Bone marrow (tissue), 2 donors: ENCODE results near the gene SH3TC2.

Experiments used
- DNase-seq, 2 donors: peaks; one replicate each; lab custom pipeline; 2025; lab: John Stamatoyannopoulos, UW

Gene SH3TC2

DNA sequence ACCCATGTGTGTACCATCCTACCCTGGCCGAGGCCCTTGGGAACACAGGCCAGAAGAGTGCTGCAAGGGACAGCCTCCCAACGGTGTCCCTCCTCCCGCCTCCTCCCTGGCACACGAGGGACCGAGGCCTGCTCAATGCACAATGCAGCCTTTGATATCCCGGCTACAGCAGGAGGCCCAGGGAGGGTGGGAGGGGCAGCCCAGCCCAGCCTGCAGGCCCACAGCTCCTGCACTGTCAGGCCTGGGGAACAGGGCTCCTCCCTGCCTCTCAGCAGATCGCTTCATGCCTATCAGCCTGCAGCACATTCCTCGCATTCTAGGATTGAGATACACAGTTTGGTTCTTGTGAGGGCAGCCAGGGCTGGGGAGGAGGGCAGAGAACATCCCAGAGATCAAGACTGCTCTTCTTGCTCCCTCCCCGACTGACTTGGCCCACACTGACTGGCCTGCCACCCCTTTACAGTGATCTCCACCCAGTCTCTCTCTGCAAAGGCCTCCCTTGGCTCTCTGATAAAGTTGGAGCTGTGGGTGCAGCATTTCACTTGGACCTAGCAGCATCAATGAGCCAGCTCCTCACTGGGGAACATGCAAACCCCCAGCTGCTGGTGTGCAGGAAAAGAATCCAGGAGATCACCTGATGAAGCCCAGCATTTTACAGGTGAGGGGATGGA lies at the start of gene SH3TC2:
SH3TC2 (minus strand) TSS at position 46 of the 671 bp plus-strand sequence; CDS start at position 6, 40 bp downstream.
- no peak for DNase-seq

DNA sequence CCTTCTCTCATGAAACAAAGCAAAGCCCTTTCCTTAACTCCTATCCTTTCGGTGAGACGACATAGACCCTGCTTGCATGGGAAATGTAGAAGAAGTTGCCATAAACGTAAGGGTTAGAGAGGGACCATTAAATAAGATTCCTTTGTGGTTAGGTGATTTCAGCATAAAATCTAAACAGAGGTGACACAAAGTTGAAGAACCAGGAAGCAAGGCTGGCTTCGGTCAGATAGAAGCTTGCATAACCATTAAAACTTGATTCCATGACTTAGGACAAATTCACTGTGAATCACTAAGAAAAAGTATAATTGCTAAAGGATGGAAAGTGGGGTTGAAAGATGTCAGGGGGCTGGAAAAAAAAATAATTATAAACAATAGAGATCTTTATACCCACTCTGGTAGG lies 47.5 kb upstream of the SH3TC2 start:
- no peak for DNase-seq

GRCh38 chr5:149108651-149109280 lies 45.9 kb upstream of the SH3TC2 start:
- no peak for DNase-seq

DNA sequence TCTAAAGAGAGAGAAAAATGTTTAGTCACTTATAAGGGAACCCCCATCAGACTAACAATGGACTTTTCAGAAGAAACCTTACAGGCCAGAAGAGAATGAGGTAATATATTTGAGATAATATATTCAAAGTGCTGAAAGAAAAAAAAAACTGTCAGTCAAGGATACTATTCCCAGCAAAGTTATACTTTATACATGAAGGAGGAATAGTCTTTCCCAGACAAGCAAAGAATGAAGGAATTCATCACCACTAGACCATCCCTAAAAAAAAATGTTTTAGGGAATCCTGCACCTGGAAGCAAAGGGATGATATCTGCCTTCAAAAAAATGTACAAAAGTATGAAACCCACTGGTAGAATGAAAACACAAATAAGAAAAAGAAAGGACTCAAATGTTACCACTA lies 37.5 kb upstream of the SH3TC2 start:
- DNase-seq: no peak

- DNase-seq: no peak
Measured at GRCh38 chr5:149099920-149100319, 37.1 kb upstream of the SH3TC2 start.

GRCh38 chr5:149094996-149095395 lies 32.1 kb upstream of the SH3TC2 start:
- DNase-seq: no peak

DNA sequence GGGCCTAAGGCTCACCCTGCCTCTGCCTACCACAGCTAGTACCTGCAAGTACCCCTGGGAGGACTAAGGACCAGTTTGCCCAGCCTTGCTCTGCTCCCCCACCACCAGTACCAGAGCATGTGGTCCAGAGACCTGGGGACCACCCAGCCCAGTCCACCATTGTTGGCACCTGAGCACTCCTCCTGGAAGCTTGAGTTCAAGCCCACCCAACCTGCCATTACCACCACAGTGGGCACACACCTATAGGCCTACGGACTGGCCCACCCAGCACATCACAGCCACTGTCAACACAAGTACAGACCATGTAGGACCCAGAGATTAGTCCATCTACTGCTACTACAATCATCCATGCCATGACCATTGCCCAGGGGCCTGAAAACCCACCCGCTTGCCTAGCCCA lies 30.8 kb upstream of the SH3TC2 start:
- DNase-seq: no peak

DNA sequence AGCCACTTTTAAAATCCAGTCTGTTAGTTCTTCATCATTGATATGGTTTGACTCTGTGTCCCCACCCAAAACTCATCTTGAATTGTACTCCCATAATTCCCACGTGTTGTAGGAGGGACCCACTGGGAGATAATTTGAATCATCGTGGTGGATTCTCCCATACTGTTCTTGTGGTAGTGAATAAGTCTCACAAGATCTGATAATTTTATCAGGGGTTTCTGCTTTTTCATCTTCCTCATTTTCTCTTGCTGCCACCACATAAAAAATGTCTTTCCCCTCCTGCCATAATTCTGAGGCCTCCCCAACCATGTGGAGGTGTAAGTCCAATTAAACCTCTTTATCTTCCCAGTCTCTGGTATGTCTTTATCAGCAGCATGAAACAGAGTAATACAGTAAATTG lies 26.9 kb upstream of the SH3TC2 start:
- DNase-seq: peak in 1 of 2 donors; percentile 29

DNA sequence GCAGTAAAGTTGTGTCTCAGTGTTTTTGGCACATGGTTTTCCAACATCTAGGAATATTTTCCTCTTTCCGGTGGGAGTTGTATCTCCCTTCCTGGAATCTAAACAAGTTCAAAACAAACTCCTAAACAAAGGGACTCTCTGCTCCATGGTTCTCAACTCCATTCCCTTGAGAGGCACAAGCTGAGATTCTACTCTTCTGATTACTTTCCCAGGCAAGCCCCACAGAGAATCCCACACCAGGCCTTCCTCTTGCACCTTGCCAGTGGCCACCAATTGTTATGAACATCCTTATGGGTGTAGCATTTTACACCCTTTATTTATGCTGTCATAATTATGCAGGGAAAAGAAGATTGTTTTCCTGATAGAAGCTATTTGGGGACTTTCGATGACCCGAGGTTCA lies 25.8 kb upstream of the SH3TC2 start:
- DNase-seq: no peak

DNA sequence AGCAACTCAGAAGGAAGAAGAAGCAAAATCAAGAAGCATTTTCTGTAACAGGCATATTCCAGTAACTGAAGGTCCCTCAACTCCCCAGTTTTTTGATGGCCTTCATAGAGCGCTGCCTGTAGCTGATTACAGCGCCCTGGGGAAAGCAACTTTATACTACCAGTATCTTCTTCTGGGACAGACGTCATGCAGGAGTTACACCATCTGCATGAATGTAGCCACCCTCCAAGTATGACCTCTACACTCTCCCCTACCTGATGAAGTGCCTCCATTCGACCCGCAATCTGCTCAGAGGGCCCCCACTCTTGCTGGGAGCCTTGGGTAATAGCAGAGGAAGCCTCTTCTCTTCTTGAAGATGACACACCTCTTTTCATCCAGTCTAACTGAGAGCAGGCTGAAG lies 21.0 kb upstream of the SH3TC2 start:
- no peak for DNase-seq

DNA sequence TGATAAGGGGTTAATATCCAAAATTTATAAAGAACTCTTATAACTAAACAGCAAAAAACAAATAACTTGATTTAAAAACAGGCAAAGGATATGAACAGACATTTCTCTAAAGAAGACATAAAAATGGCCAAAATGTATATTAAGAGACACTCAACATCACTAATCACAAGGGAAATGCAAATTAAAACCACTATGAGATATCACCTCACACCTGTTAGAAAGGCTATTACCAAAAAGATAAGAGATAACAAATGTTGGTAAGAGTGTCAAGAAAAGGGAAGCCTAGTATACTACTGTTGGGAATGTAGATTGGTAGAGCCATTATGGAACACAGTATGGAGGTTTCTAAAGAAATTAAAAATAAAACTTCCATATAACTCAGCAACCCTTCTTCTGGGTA lies 19.4 kb upstream of the SH3TC2 start:
- DNase-seq: no peak

DNA sequence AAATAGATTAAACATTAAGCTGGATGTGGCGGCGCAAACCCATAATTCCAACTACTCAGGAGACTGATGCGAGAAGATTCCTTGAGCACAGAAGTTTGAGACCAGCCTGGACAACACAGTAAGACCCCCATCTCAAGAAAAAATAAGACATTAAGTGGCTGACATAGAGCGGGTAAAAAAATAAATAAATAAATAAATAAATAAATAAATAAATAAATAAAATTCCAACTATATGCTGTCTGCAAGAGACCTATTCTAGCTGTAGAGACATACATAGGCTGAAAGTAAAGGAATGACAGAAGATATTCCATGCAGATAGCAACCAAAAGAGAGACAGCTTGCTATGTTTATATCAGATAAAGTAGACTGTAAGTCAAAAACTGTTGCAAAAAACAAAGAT lies 17.4 kb upstream of the SH3TC2 start:
- no peak for DNase-seq

- DNase-seq: peak in 1 of 2 donors; percentile 90
Measured at GRCh38 chr5:149079883-149080282, 17.0 kb upstream of the SH3TC2 start.

- peak in 1 of 2 donors; percentile 76 for DNase-seq
Measured at GRCh38 chr5:149074071-149074470, 11.2 kb upstream of the SH3TC2 start.

- DNase-seq: no peak
Measured at GRCh38 chr5:149073213-149073612, 10.4 kb upstream of the SH3TC2 start.

- no peak for DNase-seq
Measured at GRCh38 chr5:149072791-149073190, 9.9 kb upstream of the SH3TC2 start.

GRCh38 chr5:149072376-149072775 lies 9.5 kb upstream of the SH3TC2 start:
- DNase-seq: no peak

DNA sequence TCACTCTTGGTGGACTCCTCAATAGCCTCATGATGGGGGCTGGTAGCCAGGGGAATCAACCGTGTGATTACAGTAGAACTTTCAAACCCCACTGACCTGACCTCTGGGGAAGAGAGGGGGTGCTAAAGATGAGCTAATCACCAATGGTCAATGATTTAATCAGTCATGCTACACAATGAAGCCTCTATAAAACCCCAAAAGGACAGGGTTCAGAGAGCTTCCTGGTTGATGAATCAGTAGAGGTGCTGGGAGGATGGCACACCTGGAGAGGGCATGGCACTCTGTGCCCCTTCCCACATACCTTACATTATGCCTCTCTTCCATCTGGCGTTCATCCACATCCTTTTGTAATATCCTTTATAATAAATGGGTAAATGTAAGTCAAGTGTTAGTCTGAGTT lies 8.9 kb upstream of the SH3TC2 start:
- DNase-seq: no peak

DNA sequence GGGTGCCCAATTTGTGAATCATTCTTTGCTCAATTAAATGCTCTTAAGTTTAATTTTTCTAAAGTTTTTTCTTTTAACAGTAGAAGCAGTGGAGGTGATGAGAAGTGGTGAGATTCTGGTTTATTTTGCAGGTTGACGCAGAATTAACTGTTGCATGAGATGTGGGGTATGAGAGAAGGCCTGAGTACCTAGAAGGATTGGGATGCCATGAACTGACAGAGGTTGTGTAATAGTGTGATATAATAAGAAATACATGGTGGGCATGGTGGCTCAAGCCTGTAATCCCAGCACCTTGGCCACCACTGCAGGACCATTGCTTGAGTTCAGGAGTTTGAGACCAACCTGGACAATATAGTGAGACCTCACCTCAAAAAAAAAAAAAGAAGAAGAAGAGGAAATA lies 8.4 kb upstream of the SH3TC2 start:
- DNase-seq: no peak

DNA sequence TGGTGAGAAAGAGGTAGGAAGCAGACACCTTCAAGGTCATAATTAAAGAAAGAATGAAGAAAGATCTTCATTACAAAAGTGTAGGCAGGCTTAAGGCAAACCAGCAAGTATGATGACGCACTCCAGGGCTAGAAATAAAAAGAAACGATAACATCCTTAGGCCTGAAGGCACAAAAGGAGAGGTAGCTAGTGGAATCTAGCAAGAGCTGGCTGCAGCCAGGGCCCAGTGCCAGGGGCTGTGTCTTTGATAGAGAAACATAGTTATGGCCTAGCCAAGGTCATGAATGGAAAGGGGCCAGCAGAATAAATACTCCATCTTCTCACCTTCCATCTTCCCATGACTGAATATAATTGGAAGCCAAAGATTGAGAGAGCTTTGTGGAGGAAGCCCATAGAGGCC lies 6.8 kb upstream of the SH3TC2 start:
- DNase-seq: no peak

DNA sequence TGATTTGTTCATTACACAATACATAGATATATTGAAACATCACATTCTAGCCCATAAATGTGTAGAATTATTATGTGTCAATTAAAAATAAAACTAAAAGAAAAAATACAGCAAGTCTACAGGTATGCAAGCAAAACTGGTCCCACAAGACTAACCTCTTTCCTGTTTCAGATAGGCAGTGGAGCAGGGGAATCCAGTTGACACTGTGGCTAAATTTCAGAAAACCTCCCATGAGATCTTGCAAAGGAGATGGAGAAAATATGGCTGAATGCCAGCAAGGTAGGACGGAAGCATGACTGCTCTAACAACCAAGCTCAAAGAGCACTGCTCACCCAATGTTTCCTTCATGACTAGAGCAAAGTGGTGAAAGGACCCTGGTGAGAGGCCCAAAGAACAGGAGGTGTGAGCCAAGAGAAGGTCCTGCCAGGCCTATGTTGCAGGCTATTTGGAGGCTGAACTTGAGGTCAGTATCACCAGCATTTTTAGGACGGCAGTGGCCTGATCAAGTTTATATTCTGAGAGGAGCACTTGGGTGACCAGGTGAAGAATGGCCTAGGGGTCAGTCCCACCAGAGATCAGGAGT lies 1.1 kb upstream of the SH3TC2 start:
- DNase-seq: no peak

GRCh38 chr5:149062371-149063016 lies 368 bp downstream of the SH3TC2 start:
- peak in 1 of 2 donors; percentile 70 for DNase-seq

DNA sequence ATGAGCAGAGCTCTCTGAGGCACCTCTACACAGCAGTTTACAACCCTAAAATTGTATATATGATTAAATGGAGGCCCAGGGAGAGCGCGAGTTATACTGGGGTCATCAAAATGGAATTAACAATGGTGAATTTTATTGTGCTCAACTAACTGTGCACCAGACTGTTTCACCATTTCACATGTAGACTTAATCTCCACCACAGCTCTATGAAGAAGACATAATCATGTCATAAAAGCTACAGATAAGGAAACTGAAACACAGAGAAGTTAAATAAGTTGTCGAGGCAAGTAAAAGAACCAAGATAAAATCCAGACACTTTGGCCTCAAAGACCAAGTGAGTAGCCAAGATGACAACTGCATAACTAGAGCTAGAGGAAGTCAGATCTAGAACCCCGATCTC lies 1.5 kb downstream of the SH3TC2 start:
- DNase-seq: no peak
